ENCODE measurements around the gene TRAPPC3L. TPM values are rescaled to one million over a fixed set of nuclear protein-coding genes. Genes with fewer than 3 reads are reported as not detected.

Gene TRAPPC3L
- total and polyA plus RNA-seq, 9 of the 15 experiments (the other 6 are each of a cell fraction or from before 2014, with no cell fraction given) = not detected

- TF ChIP-seq ZHX1 (conservative IDR thresholded peaks at IDR 0.05; ENCODE audit: low read length) (no peak), NR2C2 (CRISPR knock-in tag; IDR thresholded peaks at IDR 0.05) (no peak), NR2C2 (tag; IDR thresholded peaks at IDR 0.05) (no peak), ZNF57 (CRISPR knock-in tag; IDR thresholded peaks at IDR 0.05) (no peak), CBX3 (IDR thresholded peaks at IDR 0.05; ENCODE audit: borderline replicate concordance in 1 of 2, low read length in 2 of 2) (no peak), CC2D1A (IDR thresholded peaks at IDR 0.05) (no peak)
- TF ChIP-seq, protein P1, sequence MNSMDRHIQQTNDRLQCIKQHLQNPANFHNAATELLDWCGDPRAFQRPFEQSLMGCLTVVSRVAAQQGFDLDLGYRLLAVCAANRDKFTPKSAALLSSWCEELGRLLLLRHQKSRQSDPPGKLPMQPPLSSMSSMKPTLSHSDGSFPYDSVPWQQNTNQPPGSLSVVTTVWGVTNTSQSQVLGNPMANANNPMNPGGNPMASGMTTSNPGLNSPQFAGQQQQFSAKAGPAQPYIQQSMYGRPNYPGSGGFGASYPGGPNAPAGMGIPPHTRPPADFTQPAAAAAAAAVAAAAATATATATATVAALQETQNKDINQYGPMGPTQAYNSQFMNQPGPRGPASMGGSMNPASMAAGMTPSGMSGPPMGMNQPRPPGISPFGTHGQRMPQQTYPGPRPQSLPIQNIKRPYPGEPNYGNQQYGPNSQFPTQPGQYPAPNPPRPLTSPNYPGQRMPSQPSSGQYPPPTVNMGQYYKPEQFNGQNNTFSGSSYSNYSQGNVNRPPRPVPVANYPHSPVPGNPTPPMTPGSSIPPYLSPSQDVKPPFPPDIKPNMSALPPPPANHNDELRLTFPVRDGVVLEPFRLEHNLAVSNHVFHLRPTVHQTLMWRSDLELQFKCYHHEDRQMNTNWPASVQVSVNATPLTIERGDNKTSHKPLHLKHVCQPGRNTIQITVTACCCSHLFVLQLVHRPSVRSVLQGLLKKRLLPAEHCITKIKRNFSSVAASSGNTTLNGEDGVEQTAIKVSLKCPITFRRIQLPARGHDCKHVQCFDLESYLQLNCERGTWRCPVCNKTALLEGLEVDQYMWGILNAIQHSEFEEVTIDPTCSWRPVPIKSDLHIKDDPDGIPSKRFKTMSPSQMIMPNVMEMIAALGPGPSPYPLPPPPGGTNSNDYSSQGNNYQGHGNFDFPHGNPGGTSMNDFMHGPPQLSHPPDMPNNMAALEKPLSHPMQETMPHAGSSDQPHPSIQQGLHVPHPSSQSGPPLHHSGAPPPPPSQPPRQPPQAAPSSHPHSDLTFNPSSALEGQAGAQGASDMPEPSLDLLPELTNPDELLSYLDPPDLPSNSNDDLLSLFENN (IDR thresholded peaks at IDR 0.05; ENCODE audit: low read depth in 2 of 2, low read length in 2 of 2) = no peak
Measured at GRCh38 chr6:116547358-116547757, 1.9 kb upstream of the TRAPPC3L start (continued).
